CD4-positive, alpha-beta T cell (primary cell): Measurements from ENCODE around the gene LYAR. TPM values are rescaled to one million over a fixed set of nuclear protein-coding genes. Genes with fewer than 3 reads are reported as not detected.
"Not testable (repeated sequence)": the region's sequence is repeated elsewhere in the genome, so short reads cannot be mapped to it uniquely, and the experiment has no call there.

Experiments
- ATAC-seq: fragments of 200-7000 bp; cut with Tn5 transposase; one replicate; pipeline ENCODE4 v1.10.0; 2022; ENCODE audit warnings: mild to moderate bottlenecking; ENCODE audit not compliant: poor library complexity
- CTCF ChIA-PET: fragments of 350-600 bp; sonication (Branson Sonifier 250); formaldehyde crosslinking; loops from one replicate; lab custom pipeline; 2021; ENCODE audit warnings: antibody characterized with exemption, inconsistent platforms; lab: Charles Lee
- POLR2A ChIA-PET: fragments of 350-600 bp; sonication (Branson Sonifier 250); formaldehyde crosslinking; loops from one replicate; lab custom pipeline; 2021; ENCODE audit warnings: antibody characterized with exemption, inconsistent platforms; lab: Charles Lee
- DNase-seq, 14 experiments: peaks; one replicate each; pipeline ENCODE4 v3.0.0-alpha.2; 2013 to 2020; ENCODE audit warnings: mixed read lengths in 2 of 14
- H3K27ac ChIP-seq, 2 donors: one replicate each; pipeline versions ENCODE4 v1.5.1 to v1.7.0; 2013; ENCODE audit warnings: low read length in 2 of 2, low read depth in 1 of 2, mild to moderate bottlenecking in 1 of 2
- H3K27me3 ChIP-seq, 2 experiments: 1 replicate in 1 of 2; 2 replicates in 1 of 2; pipeline versions ENCODE4 v1.6.1 to v1.7.0; 2013; ENCODE audit warnings: low read length in 2 of 2, control low read depth in 1 of 2, mild to moderate bottlenecking in 1 of 2, moderate library complexity in 1 of 2; ENCODE audit not compliant: insufficient read depth in 2 of 2, control insufficient read depth in 1 of 2
- H3K36me3 ChIP-seq: one replicate; pipeline ENCODE4 v1.6.1; 2013; ENCODE audit warnings: low read length, control low read depth; ENCODE audit not compliant: insufficient read depth
- H3K4me1 ChIP-seq: one replicate; pipeline ENCODE4 v1.6.1; 2013; ENCODE audit warnings: low read length, control low read depth; ENCODE audit not compliant: insufficient read depth
- H3K4me3 ChIP-seq: one replicate; pipeline ENCODE4 v1.5.1; 2013; ENCODE audit warnings: mild to moderate bottlenecking, low read length, moderate library complexity
- H3K9me3 ChIP-seq, 2 experiments: 1 replicate in 1 of 2; 2 replicates in 1 of 2; pipeline versions ENCODE4 v1.6.1 to v1.7.0; 2013; ENCODE audit warnings: low read length in 2 of 2, mild to moderate bottlenecking in 2 of 2, control low read depth in 1 of 2, moderate library complexity in 1 of 2; ENCODE audit not compliant: control insufficient read depth in 1 of 2, insufficient read depth in 1 of 2
- H3K27ac Mint-ChIP-seq: one replicate; pipeline ENCODE4 v1.8.0; 2020; ENCODE audit warnings: mixed read lengths
- H3K27me3 Mint-ChIP-seq: one replicate; pipeline ENCODE4 v1.8.0; 2021; ENCODE audit warnings: mixed read lengths
- H3K36me3 Mint-ChIP-seq: one replicate; pipeline ENCODE4 v1.8.0; 2021; ENCODE audit warnings: low read depth, mixed read lengths
- H3K4me1 Mint-ChIP-seq: one replicate; pipeline ENCODE4 v1.8.0; 2021; ENCODE audit warnings: low read depth, mixed read lengths
- H3K4me3 Mint-ChIP-seq: one replicate; pipeline ENCODE4 v1.8.0; 2020; ENCODE audit warnings: mild to moderate bottlenecking, mixed read lengths
- H3K9me3 Mint-ChIP-seq: one replicate; pipeline ENCODE4 v1.8.0; 2020; ENCODE audit warnings: mixed read lengths
- CTCF ChIP-seq: fragments of 200-600 bp; IDR thresholded peaks from one replicate; pipeline ENCODE4 v1.8.0; 2022; ENCODE audit warnings: antibody characterized with exemption, mild to moderate bottlenecking
- intact Hi-C, 2 experiments: fragments of 100-400 bp; cut with DNase I in 1 of 2; cut with micrococcal nuclease in 1 of 2; formaldehyde crosslinking; loops; one replicate each; pipeline versions ENCODE4 v1.15.1 to v1.9.0; 2023 to 2025; cut with DNase I, micrococcal nuclease
- total RNA-seq, 174 experiments: library from RNA in 2 of 174; stranded (reverse) in 2 of 174; gene quantifications; one replicate each; pipeline ENCODE4 v1.2.3 and lab custom pipeline; 2021 to 2026

LYAR gene
- total RNA-seq, 2 experiments from 2014 or later = 13.8 to 13.9 TPM

GRCh38 chr4:4249866-4250265, 40.1 kb downstream of the LYAR start:
- Mint-ChIP-seq H3K4me1 (peaks cover 32% of the 10 kb centered on the region), H3K36me3 (peaks cover 28% of the 10 kb centered on the region), H3K27ac (no peak overlapping the region), H3K27me3 (peaks cover 5% of the 10 kb centered on the region), H3K4me3 (peak overlapping the region; percentile 70), H3K9me3 (no peaks in the 10 kb centered on the region)
- intact Hi-C loops = loop anchor here (5.0 kb wide), 3 partner anchors 42 to 293 kb away; partner anchors contain the start of genes LYAR (in 1 of the 2), STX18 (in 1 of the 2) and ZBTB49 (in 1 of the 2)
- no peak overlapping the region for H3K4me3 ChIP-seq
- no peaks in the 10 kb centered on the region for H3K9me3 ChIP-seq
- H3K27ac ChIP-seq = no peak overlapping the region
- peaks cover 6% of the 10 kb centered on the region for H3K36me3 ChIP-seq
- peaks cover 21% of the 10 kb centered on the region for H3K4me1 ChIP-seq
- no peak for TF ChIP-seq CTCF
- no peaks in the 10 kb centered on the region for H3K27me3 ChIP-seq
- no peak for ATAC-seq
- ChIA-PET CTCF (interaction anchor here (2.7 kb wide), 1 partner anchor 10 kb away, joined by 11 read pairs; no protein-coding TSS in a partner anchor), POLR2A (no interaction called here)
- DNase-seq = no peak

GRCh38 chr4:4249342-4249741, 40.6 kb downstream of the LYAR start:
- CTCF ChIA-PET = interaction anchor here (2.7 kb wide), 1 partner anchor 11 kb away, joined by 11 read pairs; no protein-coding TSS in a partner anchor
- H3K27ac Mint-ChIP-seq = peak overlapping the region; percentile 99
- not testable (repeated sequence) for H3K4me3 ChIP-seq, H3K27me3 ChIP-seq, H3K27ac ChIP-seq, H3K9me3 ChIP-seq, DNase-seq, H3K27me3 Mint-ChIP-seq, ATAC-seq, H3K9me3 Mint-ChIP-seq
- H3K36me3 Mint-ChIP-seq = peaks cover 33% of the 10 kb centered on the region
- peak overlapping the region; percentile 89 for H3K4me3 Mint-ChIP-seq
- Histone ChIP-seq H3K4me1 (peaks cover 21% of the 10 kb centered on the region), H3K36me3 (peaks cover 11% of the 10 kb centered on the region)
- intact Hi-C loops = loop anchor here (5.0 kb wide), 3 partner anchors 43 to 293 kb away; partner anchors contain the start of genes LYAR (in 1 of the 2), STX18 (in 1 of the 2) and ZBTB49 (in 1 of the 2)
- POLR2A ChIA-PET = interaction anchor here (2.4 to 2.5 kb wide), 2 partner anchors 93 to 293 kb away, joined by 10 to 12 read pairs; partner anchors contain the start of gene STX18
- H3K4me1 Mint-ChIP-seq = peaks cover 33% of the 10 kb centered on the region

- Mint-ChIP-seq H3K9me3 (no peaks in the 10 kb centered on the region), H3K27me3 (peaks cover 3% of the 10 kb centered on the region), H3K4me1 (peaks cover 35% of the 10 kb centered on the region), H3K4me3 (peak overlapping the region; percentile 89), H3K27ac (peak overlapping the region; percentile 99), H3K36me3 (peaks cover 38% of the 10 kb centered on the region)
- Histone ChIP-seq H3K9me3 (no peaks in the 10 kb centered on the region), H3K4me1 (peaks cover 21% of the 10 kb centered on the region), H3K27ac (peak overlapping the region in 1 of 2 donors; percentile 94), H3K36me3 (peaks cover 16% of the 10 kb centered on the region), H3K4me3 (peak overlapping the region; percentile 88), H3K27me3 (no peaks in the 10 kb centered on the region)
- POLR2A ChIA-PET = interaction anchor here (0.8 to 2.5 kb wide), 13 partner anchors 13 to 293 kb away, joined by 3 to 16 read pairs (median 8); partner anchors contain the start of genes LYAR, NSG1, STX18 and ZBTB49
- ATAC-seq (no peak), DNase-seq (no peak)
- TF ChIP-seq CTCF = no peak
- intact Hi-C loops = loop anchor here (1.0 to 5.0 kb wide), 5 partner anchors 41 to 293 kb away; partner anchors contain the start of genes LYAR (in 2 of the 2), STX18 (in 2 of the 2) and ZBTB49 (in 2 of the 2)
- CTCF ChIA-PET = interaction anchor here (1.0 to 2.7 kb wide), 2 partner anchors 10 to 11 kb away, joined by 7 to 11 read pairs; no protein-coding TSS in a partner anchor
Measured at GRCh38 chr4:4248885-4249203, 41.1 kb downstream of the LYAR start.
